ENCODE measurements around the gene LMX1B.
"Not testable (repeated sequence)": the region's sequence is repeated elsewhere in the genome, so short reads cannot be mapped to it uniquely, and the experiment has no call there.

DNA sequence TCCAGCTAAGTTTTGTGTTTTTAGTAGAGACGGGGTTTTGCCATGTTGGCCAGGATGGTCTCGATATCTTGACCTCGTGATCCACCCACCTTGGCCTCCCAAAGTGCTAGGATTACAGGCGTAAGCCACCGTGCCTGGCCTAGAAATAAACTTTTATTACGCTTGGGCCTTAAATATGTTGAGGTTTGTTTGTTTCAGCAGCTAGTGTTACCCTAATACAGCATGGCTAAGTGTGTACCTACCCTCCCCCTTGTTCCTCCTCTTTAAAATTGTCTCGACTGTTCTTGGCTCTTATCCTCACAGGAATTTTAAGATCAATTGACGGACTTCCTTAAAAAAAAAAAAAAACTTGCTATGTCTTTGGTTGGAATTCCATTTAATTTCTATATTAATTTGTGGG is 114.5 kb downstream of the LMX1B start:
- not testable (repeated sequence) for TF ChIP-seq POLR2AphosphoS5 (IDR thresholded peaks at IDR 0.05; ENCODE audit: borderline replicate concordance, low read depth, low read length); FOXP2 (optimal IDR thresholded peaks at IDR 0.05; ENCODE audit: control extremely low read depth, extremely low read length, insufficient read depth)

All from SK-N-MC (cell line).